SK-N-SH treated with all-trans-retinoic acid at 6 μM for 48 hours (cell line): Measurements from ENCODE around the gene TMEM213.

ENCODE experiments used
- ARNTL ChIP-seq: fragments of 450-650 bp; formaldehyde crosslinking; IDR thresholded peaks from 2 replicates; pipeline ENCODE4 v1.5.0; 2020; ENCODE audit warnings: low read depth, mild to moderate bottlenecking, moderate library complexity, borderline replicate concordance
- CSRNP3 ChIP-seq: fragments of 250-450 bp; sonication (Bioruptor Pico); IDR thresholded peaks from 2 replicates; pipeline ENCODE4 v1.5.1; 2021; ENCODE audit warnings: mild to moderate bottlenecking, moderate library complexity
- ESRRG ChIP-seq: fragments of 250-450 bp; sonication (Bioruptor Pico); IDR thresholded peaks from 2 replicates; pipeline ENCODE4 v1.6.1; 2021; ENCODE audit warnings: mild to moderate bottlenecking
- ISL1 ChIP-seq: fragments of 250-450 bp; sonication (Bioruptor Pico); IDR thresholded peaks from 2 replicates; pipeline ENCODE4 v2.1.2; 2022; ENCODE audit warnings: mild to moderate bottlenecking, moderate library complexity
- PPARA ChIP-seq: fragments of 250-450 bp; sonication (Bioruptor Pico); IDR thresholded peaks from 2 replicates; pipeline ENCODE4 v1.5.0; 2020; ENCODE audit warnings: mild to moderate bottlenecking, borderline replicate concordance
- SNAI2 ChIP-seq: fragments of 250-450 bp; sonication (Bioruptor Pico); IDR thresholded peaks from 2 replicates; pipeline ENCODE4 v1.5.0; 2020; ENCODE audit warnings: mild to moderate bottlenecking, moderate library complexity
- ZFP30 ChIP-seq: fragments of 450-650 bp; formaldehyde crosslinking; IDR thresholded peaks from 2 replicates; pipeline ENCODE4 v1.5.0; 2022; ENCODE audit warnings: mild to moderate bottlenecking, moderate library complexity
- ZNF565 ChIP-seq: fragments of 450-650 bp; formaldehyde crosslinking; conservative IDR thresholded peaks from 2 replicates; pipeline ENCODE4 v1.5.0; 2020; ENCODE audit warnings: low read depth, mild to moderate bottlenecking, moderate library complexity
- ZNF70 ChIP-seq: fragments of 450-650 bp; formaldehyde crosslinking; IDR thresholded peaks from 2 replicates; pipeline ENCODE4 v1.5.0; 2020; ENCODE audit warnings: mild to moderate bottlenecking, moderate library complexity
- TF ChIP-seq, protein P1 (sequence below): fragments of 250-450 bp; sonication (Bioruptor Pico); IDR thresholded peaks from 2 replicates; pipeline ENCODE4 v1.5.0; 2020; ENCODE audit warnings: mild to moderate bottlenecking, moderate library complexity
- TF ChIP-seq, protein P2 (sequence below): fragments of 250-450 bp; sonication (Bioruptor Pico); IDR thresholded peaks from 2 replicates; pipeline ENCODE4 v1.8.0; 2020; ENCODE audit warnings: mild to moderate bottlenecking, moderate library complexity, borderline replicate concordance

- TF ChIP-seq ESRRG (CRISPR knock-in tag) = no peak
- TF ChIP-seq, protein P1, sequence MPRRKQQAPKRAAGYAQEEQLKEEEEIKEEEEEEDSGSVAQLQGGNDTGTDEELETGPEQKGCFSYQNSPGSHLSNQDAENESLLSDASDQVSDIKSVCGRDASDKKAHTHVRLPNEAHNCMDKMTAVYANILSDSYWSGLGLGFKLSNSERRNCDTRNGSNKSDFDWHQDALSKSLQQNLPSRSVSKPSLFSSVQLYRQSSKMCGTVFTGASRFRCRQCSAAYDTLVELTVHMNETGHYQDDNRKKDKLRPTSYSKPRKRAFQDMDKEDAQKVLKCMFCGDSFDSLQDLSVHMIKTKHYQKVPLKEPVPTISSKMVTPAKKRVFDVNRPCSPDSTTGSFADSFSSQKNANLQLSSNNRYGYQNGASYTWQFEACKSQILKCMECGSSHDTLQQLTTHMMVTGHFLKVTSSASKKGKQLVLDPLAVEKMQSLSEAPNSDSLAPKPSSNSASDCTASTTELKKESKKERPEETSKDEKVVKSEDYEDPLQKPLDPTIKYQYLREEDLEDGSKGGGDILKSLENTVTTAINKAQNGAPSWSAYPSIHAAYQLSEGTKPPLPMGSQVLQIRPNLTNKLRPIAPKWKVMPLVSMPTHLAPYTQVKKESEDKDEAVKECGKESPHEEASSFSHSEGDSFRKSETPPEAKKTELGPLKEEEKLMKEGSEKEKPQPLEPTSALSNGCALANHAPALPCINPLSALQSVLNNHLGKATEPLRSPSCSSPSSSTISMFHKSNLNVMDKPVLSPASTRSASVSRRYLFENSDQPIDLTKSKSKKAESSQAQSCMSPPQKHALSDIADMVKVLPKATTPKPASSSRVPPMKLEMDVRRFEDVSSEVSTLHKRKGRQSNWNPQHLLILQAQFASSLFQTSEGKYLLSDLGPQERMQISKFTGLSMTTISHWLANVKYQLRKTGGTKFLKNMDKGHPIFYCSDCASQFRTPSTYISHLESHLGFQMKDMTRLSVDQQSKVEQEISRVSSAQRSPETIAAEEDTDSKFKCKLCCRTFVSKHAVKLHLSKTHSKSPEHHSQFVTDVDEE = no peak
- no peak for TF ChIP-seq ZFP30 (CRISPR knock-in tag)
- TF ChIP-seq PPARA = no peak
- no peak for TF ChIP-seq ISL1 (CRISPR knock-in tag)
- no peak for TF ChIP-seq CSRNP3 (CRISPR knock-in tag)
- no peak for TF ChIP-seq SNAI2
- no peak for TF ChIP-seq ARNTL (CRISPR knock-in tag)
- TF ChIP-seq ZNF565 (CRISPR knock-in tag) = no peak
- TF ChIP-seq, protein P2, sequence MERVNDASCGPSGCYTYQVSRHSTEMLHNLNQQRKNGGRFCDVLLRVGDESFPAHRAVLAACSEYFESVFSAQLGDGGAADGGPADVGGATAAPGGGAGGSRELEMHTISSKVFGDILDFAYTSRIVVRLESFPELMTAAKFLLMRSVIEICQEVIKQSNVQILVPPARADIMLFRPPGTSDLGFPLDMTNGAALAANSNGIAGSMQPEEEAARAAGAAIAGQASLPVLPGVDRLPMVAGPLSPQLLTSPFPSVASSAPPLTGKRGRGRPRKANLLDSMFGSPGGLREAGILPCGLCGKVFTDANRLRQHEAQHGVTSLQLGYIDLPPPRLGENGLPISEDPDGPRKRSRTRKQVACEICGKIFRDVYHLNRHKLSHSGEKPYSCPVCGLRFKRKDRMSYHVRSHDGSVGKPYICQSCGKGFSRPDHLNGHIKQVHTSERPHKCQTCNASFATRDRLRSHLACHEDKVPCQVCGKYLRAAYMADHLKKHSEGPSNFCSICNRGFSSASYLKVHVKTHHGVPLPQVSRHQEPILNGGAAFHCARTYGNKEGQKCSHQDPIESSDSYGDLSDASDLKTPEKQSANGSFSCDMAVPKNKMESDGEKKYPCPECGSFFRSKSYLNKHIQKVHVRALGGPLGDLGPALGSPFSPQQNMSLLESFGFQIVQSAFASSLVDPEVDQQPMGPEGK = no peak
- no peak for TF ChIP-seq ZNF70 (CRISPR knock-in tag)
These were observed 17.1 kb downstream of the TMEM213 start for GRCh38 chr7:138814816-138815332.
